GM21515 (cell line): ENCODE measurements around the gene EVX2.

Source experiments
- ATAC-seq: cut with Tn5 transposase; IDR thresholded peaks from one replicate; pipeline ENCODE4 v1.9.1; 2021; ENCODE audit not compliant: unreplicated experiment

Gene EVX2

DNA sequence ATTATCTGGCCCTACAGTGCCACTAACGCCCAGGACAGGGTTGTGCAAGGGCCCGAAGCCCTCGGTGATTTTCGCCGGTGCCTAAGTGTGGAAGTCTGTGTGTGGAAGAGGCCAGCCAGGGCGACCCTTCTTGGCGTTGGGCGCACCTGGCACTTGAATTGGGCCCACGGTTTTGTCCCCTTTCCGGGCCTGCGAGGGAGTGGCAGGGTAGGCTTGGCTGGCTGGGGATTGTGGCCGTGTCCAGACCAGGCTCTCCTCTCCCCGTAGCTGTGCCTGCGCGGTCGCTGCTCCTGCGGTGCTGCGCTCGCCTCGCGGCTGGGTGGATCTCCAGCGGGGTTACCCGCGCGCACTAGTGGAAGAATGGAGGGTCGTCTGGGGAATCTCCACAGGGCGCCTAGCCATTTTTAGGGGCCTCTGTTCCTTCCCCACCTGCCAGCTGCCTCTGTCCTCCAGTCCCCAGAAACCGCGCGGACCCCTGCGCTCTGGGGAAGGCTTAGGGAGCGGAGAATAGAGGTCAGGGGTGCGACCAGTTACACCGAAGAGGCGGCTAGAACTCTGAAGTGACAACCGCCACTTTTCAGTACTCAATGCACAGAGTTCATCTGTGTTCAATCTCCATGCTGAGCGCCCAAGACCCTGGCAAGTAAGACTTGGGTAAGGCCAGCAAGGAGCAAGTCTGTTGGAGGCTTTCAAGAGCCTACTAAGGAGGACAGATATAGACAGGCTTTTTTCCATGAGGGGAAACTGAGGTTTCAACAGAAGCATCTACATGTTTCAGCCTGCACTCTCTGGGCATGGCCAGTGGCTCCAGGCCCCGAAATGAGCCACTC, 16.0 kb downstream of the EVX2 start:
- no peak for ATAC-seq

DNA sequence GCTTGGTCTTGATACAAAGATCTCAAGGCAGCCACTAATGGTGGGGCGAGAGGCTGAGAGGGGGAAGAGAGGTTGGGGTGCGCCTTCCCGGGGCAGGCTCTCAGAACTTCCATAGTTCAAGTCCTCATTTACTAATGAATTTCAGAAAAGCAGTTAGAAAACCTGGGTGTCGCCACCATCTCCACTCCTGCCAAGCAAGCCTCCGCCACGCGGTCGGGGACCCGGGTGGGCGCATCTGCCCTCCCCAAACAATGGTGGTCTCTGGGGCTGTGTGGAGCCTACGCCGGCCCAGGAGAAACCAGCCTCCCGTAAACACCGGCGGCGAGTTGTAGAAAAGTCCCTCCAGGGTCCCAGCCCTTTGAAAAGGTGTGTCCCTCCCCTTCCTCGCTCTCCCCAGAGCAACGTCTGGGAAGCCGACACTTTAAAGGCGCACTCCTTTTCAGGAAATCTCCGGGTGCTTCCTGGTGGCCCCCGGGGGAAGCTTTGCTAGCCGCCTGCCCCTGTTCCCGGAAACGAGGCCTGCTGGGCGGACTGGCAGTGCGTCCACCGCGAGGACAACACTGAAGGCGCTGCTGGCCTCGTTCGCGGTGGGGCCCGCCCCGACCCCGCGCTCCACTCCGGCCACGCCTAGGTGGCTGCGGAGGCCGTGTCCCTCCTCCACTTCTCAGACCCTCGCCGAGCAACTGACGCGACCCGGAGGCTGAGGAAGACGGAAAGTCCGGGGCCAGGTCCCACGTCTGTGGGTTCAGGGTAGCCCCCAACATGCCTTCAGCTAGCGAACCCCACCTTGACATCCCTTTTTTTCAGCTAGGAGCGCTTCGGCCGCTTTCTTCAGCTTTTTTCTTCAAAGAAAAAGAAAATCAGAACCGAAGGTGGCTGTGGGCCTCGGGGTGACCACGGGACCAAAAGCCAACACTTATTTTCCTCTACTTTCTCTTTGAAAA, 16.8 kb downstream of the EVX2 start:
- ATAC-seq = no peak

DNA sequence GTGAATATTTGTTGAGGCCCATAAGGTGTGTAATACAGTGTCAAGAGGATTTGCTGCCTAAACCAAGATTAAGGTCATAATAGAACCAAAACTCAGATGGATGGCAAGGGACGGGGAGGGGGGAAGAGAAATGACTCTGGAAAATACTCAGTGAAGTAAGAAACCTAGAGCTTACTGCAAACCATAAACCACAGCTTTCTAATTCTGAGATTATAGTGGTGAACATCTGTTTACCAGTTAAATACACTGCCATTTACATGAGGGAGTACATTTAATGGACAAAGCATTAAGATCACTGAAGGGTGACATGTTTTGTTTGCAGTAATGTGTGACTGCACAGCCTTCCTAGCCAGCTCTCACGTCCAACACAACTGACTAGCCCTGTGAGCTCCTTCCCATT, 19.8 kb downstream of the EVX2 start:
- no peak for ATAC-seq

DNA sequence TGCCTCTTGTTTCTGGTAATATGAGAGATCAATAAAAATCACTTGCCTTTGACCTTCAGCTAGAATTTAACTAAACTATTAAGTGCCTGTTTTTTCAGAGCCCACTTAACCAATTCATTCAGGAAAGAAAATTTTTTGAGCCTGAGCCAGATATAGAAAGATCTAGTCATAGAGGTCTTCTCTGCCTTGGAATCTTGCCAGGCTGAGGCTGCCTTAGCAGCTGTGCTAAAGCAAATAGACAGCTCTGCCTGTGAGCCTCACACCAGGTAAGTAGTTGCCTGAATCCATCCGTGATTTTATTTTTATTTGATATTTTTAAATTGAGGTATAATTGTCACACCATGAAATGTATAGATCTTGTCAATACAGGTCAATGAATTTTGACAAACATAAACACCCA, 27.4 kb downstream of the EVX2 start:
- no peak for ATAC-seq

DNA sequence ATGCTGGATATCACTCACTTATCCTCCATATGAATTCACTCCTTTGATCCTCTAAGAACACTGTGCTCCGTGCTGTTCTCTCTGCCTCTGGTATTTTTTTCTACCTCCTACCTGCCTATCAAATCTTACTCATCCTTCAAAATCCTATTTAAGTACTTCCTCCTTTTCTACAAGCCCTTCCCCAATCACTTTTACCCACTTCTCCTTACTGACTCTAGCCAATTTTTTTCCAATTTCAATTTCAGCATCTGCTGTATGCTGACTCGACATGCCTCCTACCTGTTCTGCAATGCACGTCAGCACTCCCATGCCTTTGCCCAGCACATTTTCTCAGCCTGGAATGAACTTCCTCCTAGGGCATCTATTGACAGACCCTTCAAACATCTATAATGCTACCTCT, 44.4 kb downstream of the EVX2 start:
- no peak for ATAC-seq

DNA sequence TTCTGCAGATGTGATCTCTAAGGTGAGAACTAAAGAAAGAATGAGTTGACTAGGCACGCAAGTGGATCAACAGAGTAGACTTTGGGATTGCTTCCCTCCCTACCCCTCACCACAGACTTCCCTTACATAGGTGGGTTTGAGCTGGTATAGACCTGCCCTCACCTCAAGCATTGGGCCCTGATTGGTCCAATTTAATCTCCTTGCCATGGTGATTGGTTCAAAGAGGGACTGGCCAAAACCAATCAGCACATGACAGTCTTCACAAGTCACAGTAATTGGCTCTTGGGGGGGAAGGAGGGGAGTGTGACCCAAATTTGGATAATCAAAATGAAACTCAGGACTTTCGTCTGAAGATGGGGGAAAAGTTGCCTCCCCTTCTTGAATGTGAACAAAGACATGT, 45.1 kb downstream of the EVX2 start:
- no peak for ATAC-seq

DNA sequence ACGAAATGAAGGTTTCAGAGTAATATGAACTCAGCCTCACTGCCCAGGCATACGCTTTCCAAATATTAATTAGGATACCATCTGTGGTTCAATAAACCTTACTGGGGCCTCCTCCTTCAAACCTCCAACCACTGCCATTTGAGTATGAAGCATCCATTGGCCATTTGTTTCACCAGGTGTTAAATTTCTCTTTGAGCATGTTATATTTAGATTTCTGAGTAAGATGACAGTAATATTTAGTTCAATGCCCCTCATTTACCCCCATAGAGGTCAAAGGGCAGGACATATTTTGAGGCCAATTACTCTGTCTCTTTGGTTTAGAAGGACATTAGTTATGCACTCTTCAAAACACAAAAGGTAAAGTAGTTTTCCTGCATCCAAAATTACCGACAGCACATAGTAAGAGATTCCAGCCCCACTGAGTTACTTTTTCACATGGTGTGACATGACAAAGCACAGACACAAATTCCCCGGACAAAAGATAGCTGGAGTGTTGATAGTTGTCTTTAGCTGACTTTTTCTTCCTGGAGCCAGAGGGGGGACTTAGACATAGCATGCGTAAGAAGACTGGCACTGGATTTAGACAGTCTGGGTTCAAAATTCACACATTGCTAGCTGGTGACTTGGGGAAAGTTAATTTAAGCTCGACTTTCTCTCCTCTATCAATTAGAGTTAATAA, 48.6 kb downstream of the EVX2 start:
- ATAC-seq = no peak

DNA sequence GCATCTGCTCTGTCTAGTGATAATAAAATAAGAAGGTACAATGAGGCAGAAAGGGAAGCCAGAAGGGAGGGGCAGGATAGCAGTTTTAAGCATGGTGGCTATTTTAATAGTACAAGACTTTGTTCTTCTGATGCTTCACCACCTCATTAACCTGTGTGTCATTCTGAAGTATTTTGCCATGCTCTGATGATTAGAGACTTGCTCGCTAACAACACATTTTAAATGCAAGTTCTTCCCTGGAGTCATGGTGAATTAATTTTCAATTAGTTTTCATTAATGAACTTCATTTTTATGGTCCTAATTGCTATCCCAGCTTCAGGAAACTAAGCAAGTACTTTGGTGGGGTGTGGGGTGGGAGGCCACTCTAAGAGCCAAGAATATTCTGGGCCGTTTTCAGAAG, 56.0 kb downstream of the EVX2 start:
- no peak for ATAC-seq
